PC-9 (cell line): Measurements from ENCODE around the gene UQCRC1. TPM values are rescaled to one million over a fixed set of nuclear protein-coding genes. Genes with fewer than 3 reads are reported as not detected.

Experiments used
- BruUV-seq: library from RNA; stranded (reverse); fragments of 400-500 nt; replicated peaks from 2 replicates; lab custom pipeline; 2021; lab: Mats Ljungman, UMichigan
- CTCF ChIA-PET: fragments of 300-600 bp; sonication (Branson Sonifier 250); formaldehyde crosslinking; loops from one replicate; lab custom pipeline; 2022; ENCODE audit warnings: antibody characterized with exemption; lab: Charles Lee
- POLR2A ChIA-PET: fragments of 300-600 bp; sonication (Branson Sonifier 250); formaldehyde crosslinking; loops from one replicate; lab custom pipeline; 2022; ENCODE audit warnings: antibody characterized with exemption; ENCODE audit not compliant: unreplicated experiment; lab: Charles Lee
- DNase-seq, 2 experiments: peaks; one replicate each; pipeline versions ENCODE4 v3.0.0 to v3.0.0-alpha.2; 2015 to 2022; ENCODE audit warnings: mixed read lengths in 1 of 2
- H2AFZ ChIP-seq: fragments of 200-600 bp; sonication (generic); 2 replicates; pipeline ENCODE4 v1.8.1; 2017; ENCODE audit warnings: antibody characterized with exemption
- H3F3A ChIP-seq: fragments of 200-600 bp; sonication (generic); 2 replicates; pipeline ENCODE4 v1.8.1; 2017; ENCODE audit warnings: antibody characterized with exemption, mild to moderate bottlenecking, low read depth; ENCODE audit not compliant: insufficient read depth
- H3K27ac ChIP-seq: fragments of 200-600 bp; sonication (generic); 2 replicates; pipeline ENCODE4 v1.6.1; 2016; ENCODE audit warnings: mixed run types
- H3K27me3 ChIP-seq: fragments of 200-600 bp; sonication (generic); 2 replicates; pipeline ENCODE4 v1.6.1; 2016; ENCODE audit warnings: low read depth, mixed run types; ENCODE audit not compliant: insufficient read depth
- H3K36me3 ChIP-seq: fragments of 200-600 bp; sonication (generic); 2 replicates; pipeline ENCODE4 v1.6.1; 2016; ENCODE audit warnings: low read depth, mixed run types
- H3K4me1 ChIP-seq: fragments of 200-600 bp; sonication (generic); replicated peaks from 2 replicates; pipeline ENCODE4 v1.6.1; 2016; ENCODE audit warnings: mixed run types; ENCODE audit not compliant: insufficient read depth
- H3K4me2 ChIP-seq: fragments of 200-600 bp; sonication (generic); 2 replicates; pipeline ENCODE4 v1.6.1; 2017; ENCODE audit warnings: mixed run types
- H3K4me3 ChIP-seq: fragments of 200-600 bp; sonication (generic); 2 replicates; pipeline ENCODE4 v1.6.1; 2016; ENCODE audit warnings: mixed run types
- H3K79me2 ChIP-seq: fragments of 200-600 bp; sonication (generic); 2 replicates; pipeline ENCODE4 v1.6.1; 2017; ENCODE audit warnings: low read depth, mixed run types
- H3K9me2 ChIP-seq: fragments of 200-600 bp; sonication (generic); 2 replicates; pipeline ENCODE4 v1.8.1; 2017; ENCODE audit warnings: mild to moderate bottlenecking; ENCODE audit not compliant: insufficient read depth
- H3K9me3 ChIP-seq: fragments of 200-600 bp; sonication (generic); 2 replicates; pipeline ENCODE4 v1.8.1; 2016; ENCODE audit warnings: low read depth; ENCODE audit not compliant: insufficient read depth
- H4K20me1 ChIP-seq: fragments of 200-600 bp; sonication (generic); 2 replicates; pipeline ENCODE4 v1.8.1; 2017; ENCODE audit not compliant: insufficient read depth
- CTCF ChIP-seq: fragments of 200-600 bp; sonication (generic); conservative IDR thresholded peaks from 2 replicates; pipeline ENCODE4 v1.6.1; 2017; ENCODE audit warnings: mixed run types, antibody characterized with exemption, mild to moderate bottlenecking, moderate library complexity
- EZH2 ChIP-seq: fragments of 200-600 bp; sonication (generic); IDR thresholded peaks from 2 replicates; pipeline ENCODE4 v1.8.0; 2017; ENCODE audit warnings: antibody characterized with exemption, low read depth
- intact Hi-C: fragments of 100-400 bp; cut with micrococcal nuclease; formaldehyde crosslinking; loops from one replicate; pipeline ENCODE4 v1.10.0; 2022; ENCODE audit not compliant: unreplicated experiment
- total RNA-seq: library from RNA; stranded (reverse); gene quantifications from 2 replicates; pipeline ENCODE4 v1.2.3, GENCODE V29; 2021

The UQCRC1 gene
- total RNA-seq, 1 experiment from 2014 or later: 255 TPM

- Histone ChIP-seq H3K9me3 (no peaks in the 10 kb centered on the region), H3K27me3 (no peaks in the 10 kb centered on the region), H3K79me2 (peaks cover 8% of the 10 kb centered on the region), H3K4me3 (no peak overlapping the region), H3K9me2 (no peaks in the 10 kb centered on the region), H2AFZ (no peak overlapping the region), H3K27ac (peak overlapping the region; percentile 57), H4K20me1 (no peaks in the 10 kb centered on the region), H3F3A (peaks cover 36% of the 10 kb centered on the region), H3K4me2 (peak overlapping the region; percentile 41), H3K36me3 (no peaks in the 10 kb centered on the region), H3K4me1 (peaks cover 50% of the 10 kb centered on the region)
- intact Hi-C loops: loop anchor here (1.0 to 5.0 kb wide), 3 partner anchors 11 to 131 kb away; partner anchors contain the start of genes CELSR3 and UQCRC1
- DNase-seq: peak; percentile 71 to 80
- BruUV-seq: no TSS peak
- ChIA-PET CTCF (no interaction called here), POLR2A (interaction anchor here (0.5 to 0.8 kb wide), 5 partner anchors 11 to 249 kb away, joined by 3 to 4 read pairs (median 3); partner anchors contain the start of gene PRKAR2A)
- TF ChIP-seq CTCF (no peak), EZH2 (no peak)
These were observed 10.9 kb downstream of the UQCRC1 start for GRCh38 chr3:48598323-48599076.

GRCh38 chr3:48597408-48597800, 12.0 kb downstream of the UQCRC1 start:
- no peak for TF ChIP-seq CTCF
- no peak for TF ChIP-seq EZH2
- CTCF ChIA-PET: no interaction called here
- H3K4me1 ChIP-seq: peaks cover 53% of the 10 kb centered on the region
- peaks cover 16% of the 10 kb centered on the region for H3K79me2 ChIP-seq
- H3K9me3 ChIP-seq: no peaks in the 10 kb centered on the region
- H3K27ac ChIP-seq: no peak overlapping the region; the same call in 1 of the 2 replicates
- no peak overlapping the region for H2AFZ ChIP-seq
- no peaks in the 10 kb centered on the region for H3K27me3 ChIP-seq
- no peaks in the 10 kb centered on the region for H4K20me1 ChIP-seq
- POLR2A ChIA-PET: interaction anchor here (0.8 kb wide), 1 partner anchor 250 kb away, joined by 3 read pairs; the partner anchor contains the start of gene PRKAR2A
- peaks cover 36% of the 10 kb centered on the region for H3F3A ChIP-seq
- intact Hi-C loops: loop anchor here (5.0 kb wide), 2 partner anchors 65 to 130 kb away; partner anchors contain the start of gene CELSR3
- H3K4me3 ChIP-seq: no peak overlapping the region
- H3K4me2 ChIP-seq: peak overlapping the region; percentile 41
- H3K36me3 ChIP-seq: no peaks in the 10 kb centered on the region
- DNase-seq: no peak
- BruUV-seq: no TSS peak
- H3K9me2 ChIP-seq: no peaks in the 10 kb centered on the region

GRCh38 chr3:48596676-48597407, 12.6 kb downstream of the UQCRC1 start:
- H3K4me2 ChIP-seq: no peak overlapping the region
- intact Hi-C loops: loop anchor here (5.0 kb wide), 2 partner anchors 65 to 130 kb away; partner anchors contain the start of gene CELSR3

More at GRCh38 chr3:48596676-48597407, 12.6 kb downstream of the UQCRC1 start:
- Histone ChIP-seq H3K4me1 (peaks cover 53% of the 10 kb centered on the region), H3K79me2 (peaks cover 16% of the 10 kb centered on the region), H2AFZ (no peak overlapping the region), H3K36me3 (no peaks in the 10 kb centered on the region), H3K9me2 (no peaks in the 10 kb centered on the region), H3K9me3 (no peaks in the 10 kb centered on the region), H3K27ac (peak overlapping the region; percentile 14), H3K4me3 (no peak overlapping the region), H3K27me3 (no peaks in the 10 kb centered on the region), H4K20me1 (no peaks in the 10 kb centered on the region), H3F3A (peaks cover 36% of the 10 kb centered on the region)
- ChIA-PET POLR2A (no interaction called here), CTCF (no interaction called here)
- no peak for DNase-seq
- no TSS peak for BruUV-seq
- TF ChIP-seq CTCF (no peak), EZH2 (no peak)
